ENCODE results near the gene SCRT2. TPM values are rescaled to one million over a fixed set of nuclear protein-coding genes. Genes with fewer than 3 reads are reported as not detected.

Gene SCRT2
- not detected in 2 replicates for total RNA-seq

DNA sequence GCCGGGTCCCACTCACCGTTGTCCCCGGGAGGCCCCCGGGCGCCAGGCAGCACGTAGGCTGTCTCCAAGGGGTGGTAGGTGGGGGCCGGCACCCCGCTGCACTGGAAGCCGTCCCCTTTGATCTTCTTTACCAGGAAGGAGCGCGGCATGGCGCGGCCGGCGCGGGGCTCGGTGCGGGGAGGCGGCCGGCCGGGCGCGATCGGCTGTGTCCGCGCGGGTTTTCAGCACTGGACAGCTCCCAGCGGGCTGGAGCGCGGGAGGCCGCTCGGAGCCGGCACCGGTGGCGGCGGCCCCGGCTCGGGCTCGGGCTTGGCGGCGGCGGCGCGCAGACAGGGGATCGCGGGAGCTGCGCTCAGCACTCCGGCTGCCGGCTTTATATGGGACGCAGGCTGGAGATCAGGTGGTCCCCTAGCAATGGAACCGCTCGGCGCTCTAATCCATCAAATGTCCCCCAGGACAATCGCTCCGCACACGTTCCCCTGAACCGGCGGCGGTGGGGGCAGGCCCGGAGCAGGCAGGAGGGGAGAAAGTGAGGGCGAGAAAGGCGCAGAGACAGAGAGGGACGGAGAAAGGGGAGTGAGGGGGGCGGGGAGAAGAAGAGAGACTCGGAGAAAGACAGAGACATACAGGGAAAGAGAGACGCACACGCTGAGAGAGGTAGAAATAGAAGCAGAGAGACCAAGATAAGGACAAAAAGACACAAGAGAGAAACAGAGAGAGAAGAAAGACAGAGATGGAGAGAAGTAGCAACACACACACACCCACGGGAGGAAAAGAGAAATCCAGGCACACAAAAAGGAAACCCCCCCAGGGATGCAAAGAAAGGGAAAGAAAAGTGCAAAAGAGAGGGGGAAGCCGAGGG, at the start of gene SCRT2:
TSS of gene SCRT2 (minus strand) at position 350 of the 862 bp plus-strand sequence. CDS start at position 149, 201 bp downstream.

GRCh38 chr20:653110-653589, 22.5 kb downstream of the SCRT2 start, which contains the start of gene SRXN1:
Gene SRXN1 (minus strand): TSS chr20:653200. CDS start chr20:653185, 15 bp downstream.

Other genes with a start within 250 kb of the SCRT2 start
- 20.1 and 24.7 TPM in 2 replicates for gene TBC1D20, start 213.3 kb downstream of the SCRT2 start, total RNA-seq
- gene CSNK2A1, start 132.0 kb downstream of the SCRT2 start, total RNA-seq, result 104 and 116 TPM in 2 replicates
- gene TCF15, start 65.5 kb downstream of the SCRT2 start, total RNA-seq, result 0.09 and 0.90 TPM in 2 replicates
- gene SRXN1, start 22.6 kb downstream of the SCRT2 start, total RNA-seq, result 46.2 and 52.0 TPM in 2 replicates
- under 0.01 TPM in 1 of 2 replicates, not detected in the other for gene SLC52A3, start 92.7 kb upstream of the SCRT2 start, total RNA-seq
- 2.5 TPM in 2 replicates for gene FAM110A, start 157.9 kb upstream of the SCRT2 start, total RNA-seq
- not detected in 2 replicates for gene ANGPT4, start 240.5 kb upstream of the SCRT2 start, total RNA-seq